GM19438 (cell line): ENCODE results near the gene SDHD.

Source experiments
- ATAC-seq: cut with Tn5 transposase; IDR thresholded peaks from one replicate; pipeline ENCODE4 v1.9.1; 2021; ENCODE audit warnings: low read depth; ENCODE audit not compliant: unreplicated experiment

Gene SDHD

GRCh38 chr11:112097734-112098528 is 11.3 kb downstream of the SDHD start:
- ATAC-seq: no peak

GRCh38 chr11:112100462-112100861 is 13.8 kb downstream of the SDHD start:
- ATAC-seq: no peak

- no peak for ATAC-seq
Observed at GRCh38 chr11:112103446-112103845, 16.8 kb downstream of the SDHD start.

- ATAC-seq: no peak
Observed at GRCh38 chr11:112106070-112106469, 19.4 kb downstream of the SDHD start.

- ATAC-seq: no peak
Observed at GRCh38 chr11:112113539-112114457, 27.1 kb downstream of the SDHD start.

GRCh38 chr11:112114460-112114859 is 27.8 kb downstream of the SDHD start:
- ATAC-seq: no peak

- ATAC-seq: no peak
Observed at GRCh38 chr11:112115386-112115785, 28.7 kb downstream of the SDHD start.

GRCh38 chr11:112118176-112118575 is 31.5 kb downstream of the SDHD start:
- ATAC-seq: no peak

- no peak for ATAC-seq
Observed at GRCh38 chr11:112121981-112122615, 35.4 kb downstream of the SDHD start.

GRCh38 chr11:112123129-112123528 is 36.5 kb downstream of the SDHD start:
- no peak for ATAC-seq

GRCh38 chr11:112127056-112127455 is 40.4 kb downstream of the SDHD start:
- ATAC-seq: no peak

GRCh38 chr11:112128483-112129121 is 41.9 kb downstream of the SDHD start:
- no peak for ATAC-seq

GRCh38 chr11:112129656-112130055 is 43.0 kb downstream of the SDHD start:
- ATAC-seq: no peak

GRCh38 chr11:112132737-112133136 is 46.1 kb downstream of the SDHD start:
- no peak for ATAC-seq

GRCh38 chr11:112134473-112134872 is 47.8 kb downstream of the SDHD start:
- no peak for ATAC-seq

- ATAC-seq: no peak
Observed at GRCh38 chr11:112143597-112143996, 56.9 kb downstream of the SDHD start.
